Cortex of kidney (tissue), 1 donor: ENCODE data around the gene MPZL3.

Experiments used
- DNase-seq: peaks from one replicate; lab custom pipeline; 2025; lab: John Stamatoyannopoulos, UW

MPZL3 gene

GRCh38 chr11:118232659-118233058, 19.5 kb downstream of the MPZL3 start:
- DNase-seq, result no peak

GRCh38 chr11:118231461-118231860, 20.7 kb downstream of the MPZL3 start:
- no peak for DNase-seq

DNA sequence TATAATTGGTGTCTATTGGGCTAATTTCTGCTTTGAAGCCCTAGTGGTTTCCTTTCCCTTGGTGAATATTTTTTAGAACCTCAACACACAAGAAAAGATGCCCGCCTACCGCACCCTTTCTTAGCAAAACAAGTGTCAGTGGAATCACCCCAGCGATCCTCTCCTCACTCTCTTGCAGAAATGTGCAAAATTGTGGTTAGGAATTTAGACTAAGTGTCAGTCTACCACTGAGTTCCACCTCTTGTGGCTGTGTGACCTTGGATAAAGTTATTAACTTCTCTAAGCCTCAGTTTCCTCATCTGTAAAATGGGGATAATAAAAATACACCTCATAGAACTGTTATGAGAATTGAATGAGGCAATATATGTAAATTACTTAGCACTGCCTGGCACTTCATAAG, 22.1 kb downstream of the MPZL3 start:
- DNase-seq, result no peak

GRCh38 chr11:118229274-118229847, 22.8 kb downstream of the MPZL3 start:
- no peak for DNase-seq

GRCh38 chr11:118227865-118228785, 24.0 kb downstream of the MPZL3 start:
- no peak for DNase-seq

DNA sequence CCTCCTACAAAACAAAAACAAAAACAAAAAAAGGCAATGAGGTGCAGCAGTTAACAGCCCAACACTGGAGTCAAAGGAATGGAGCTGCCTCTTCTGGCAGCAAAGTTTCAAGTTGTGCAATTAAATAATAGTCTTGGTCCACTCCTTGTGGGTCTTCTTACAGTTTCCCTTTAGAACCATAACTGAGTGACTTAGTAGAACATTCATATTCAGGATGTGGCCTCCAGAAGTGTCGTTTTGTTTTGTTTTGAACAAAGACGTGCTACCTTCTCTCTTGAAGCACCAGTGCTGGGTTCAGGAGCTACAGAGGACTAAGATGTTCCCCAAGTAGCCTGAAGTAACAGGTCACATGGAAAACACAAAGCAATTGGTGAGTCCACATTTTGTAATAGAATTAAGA, 25.4 kb downstream of the MPZL3 start:
- DNase-seq, result no peak

DNA sequence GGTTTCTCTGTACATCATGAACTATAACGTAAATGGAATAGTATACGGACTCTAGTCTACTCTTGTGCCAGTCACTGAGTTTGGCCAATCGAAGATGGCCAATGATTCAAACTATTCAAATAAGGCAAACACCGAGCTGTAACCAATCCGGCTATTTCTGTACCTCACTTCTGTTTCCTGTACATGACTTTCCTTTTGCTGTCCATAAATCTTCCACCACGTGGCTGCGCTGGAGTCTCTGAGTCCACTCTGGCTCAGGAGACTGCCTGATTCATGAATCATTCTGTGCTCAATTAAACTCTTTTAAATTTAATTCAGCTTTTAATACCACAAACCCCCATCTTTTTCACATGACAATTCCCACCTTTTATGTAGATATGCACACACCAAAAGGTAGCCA, 25.9 kb downstream of the MPZL3 start:
- DNase-seq, result no peak

DNA sequence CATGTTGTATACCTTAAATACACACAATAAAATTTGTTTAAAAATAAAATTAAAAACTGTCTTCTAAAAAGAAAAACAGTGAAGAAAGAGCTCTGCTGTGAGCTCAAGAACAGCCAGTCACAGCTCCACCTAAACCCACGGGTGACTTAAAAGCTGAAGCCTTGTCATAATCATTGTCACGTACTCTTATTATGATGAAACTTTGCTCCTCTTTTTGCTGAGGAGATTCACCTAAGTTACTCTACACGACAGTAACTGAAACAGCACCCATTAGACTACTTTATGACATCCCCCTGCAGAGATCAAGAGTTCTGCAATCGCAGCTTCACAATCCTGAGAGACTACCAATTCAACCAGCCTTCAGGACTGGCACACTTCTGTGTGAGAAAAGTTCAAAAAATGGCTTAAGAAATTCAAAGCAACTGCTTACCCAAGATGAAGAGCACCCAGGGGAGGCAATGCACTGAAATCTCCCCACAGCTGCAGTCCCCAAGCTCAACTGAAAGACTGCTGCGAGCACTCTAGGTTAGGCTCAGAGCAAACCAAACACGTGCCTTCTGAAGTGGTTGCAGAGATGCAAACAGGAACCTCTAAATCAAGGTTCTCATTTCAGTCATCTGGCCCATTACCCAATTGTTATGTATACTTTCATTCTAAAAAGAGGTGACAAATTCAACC, 27.5 kb downstream of the MPZL3 start, which contains the start of gene JAML:
Gene JAML (minus strand): TSS at position 501 of the 678 bp plus-strand sequence. CDS start 10,145 bp downstream, outside the sequence.
- no peak for DNase-seq

DNA sequence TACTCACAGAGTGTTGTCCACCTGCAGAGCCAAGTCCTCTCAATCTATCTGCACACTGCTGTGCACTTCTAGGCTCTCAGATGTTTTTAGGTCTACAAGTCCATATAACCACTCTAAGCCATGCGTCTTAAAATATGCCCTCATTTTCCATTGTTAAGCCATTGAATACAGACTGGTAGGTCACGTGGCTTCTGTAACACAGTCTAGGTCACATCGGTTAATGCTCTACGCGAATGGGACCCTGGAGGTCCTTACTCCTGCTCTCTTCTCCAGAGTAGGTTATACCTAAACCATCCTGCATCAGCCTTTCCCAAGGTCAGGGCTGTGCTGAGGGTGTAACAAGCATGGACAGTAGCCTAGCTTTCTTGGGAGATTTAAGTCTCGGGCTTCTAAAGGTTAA, 28.2 kb downstream of the MPZL3 start:
- DNase-seq, result no peak

DNA sequence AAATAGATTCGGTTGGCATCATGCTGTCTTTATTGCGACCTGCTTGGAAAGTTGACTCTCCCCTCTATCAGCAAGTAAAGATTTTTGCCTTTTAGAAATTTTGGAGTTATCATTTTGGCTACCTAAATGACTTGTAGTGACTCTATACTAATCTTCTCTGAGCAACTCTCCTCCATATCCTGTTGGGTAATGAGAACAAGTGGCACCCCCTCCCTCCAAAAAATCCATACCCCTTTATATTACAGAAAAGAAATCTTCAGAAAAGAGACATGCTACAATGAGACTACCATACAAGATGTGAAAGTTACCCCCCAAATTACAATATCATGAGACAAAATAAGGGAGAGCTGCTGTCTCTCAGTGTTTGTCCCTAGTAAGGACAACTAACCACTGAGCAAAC, 28.6 kb downstream of the MPZL3 start:
- no peak for DNase-seq

GRCh38 chr11:118222437-118222836, 29.7 kb downstream of the MPZL3 start:
- no peak for DNase-seq

DNA sequence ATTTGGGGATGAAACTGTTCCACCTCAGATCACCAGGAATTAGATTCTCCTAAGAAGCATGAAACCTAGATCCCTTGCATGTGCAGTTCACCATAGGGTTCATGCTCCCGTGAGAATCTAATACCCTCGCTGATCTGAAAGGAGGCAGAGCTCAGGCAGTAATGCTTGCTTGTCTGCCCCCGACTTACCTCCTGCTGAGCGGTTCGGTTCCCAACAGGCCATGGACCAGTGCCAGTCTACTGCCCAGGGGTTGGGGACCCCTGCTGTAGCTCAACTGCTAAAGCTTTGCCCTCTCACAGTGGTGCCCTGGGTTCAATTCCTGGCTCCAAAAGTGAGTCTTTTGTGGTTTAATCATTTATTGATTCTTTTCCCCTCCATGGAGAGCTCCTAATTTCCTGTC, 30.7 kb downstream of the MPZL3 start:
- DNase-seq, result no peak

DNA sequence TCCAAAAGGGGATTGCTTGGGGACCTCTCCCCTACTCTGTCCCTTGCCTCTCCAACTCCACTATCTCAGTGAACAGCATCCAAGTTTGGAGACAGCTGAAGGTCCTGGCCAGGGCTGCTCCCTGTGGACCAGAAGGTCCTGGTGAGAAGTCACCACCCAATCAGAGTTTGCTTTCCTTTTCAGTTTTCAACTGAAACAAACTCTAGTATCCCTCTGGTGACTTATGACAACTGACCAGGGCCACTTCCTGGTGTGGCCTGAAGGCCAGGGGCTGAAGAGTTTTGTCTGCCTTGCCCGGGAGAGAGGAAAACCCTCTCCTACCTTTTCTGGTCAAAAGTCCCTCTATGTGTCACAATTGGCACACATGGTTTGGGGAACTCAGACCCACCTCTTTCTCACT, 32.4 kb downstream of the MPZL3 start:
- no peak for DNase-seq

GRCh38 chr11:118219244-118219643, 32.9 kb downstream of the MPZL3 start:
- DNase-seq, result no peak

DNA sequence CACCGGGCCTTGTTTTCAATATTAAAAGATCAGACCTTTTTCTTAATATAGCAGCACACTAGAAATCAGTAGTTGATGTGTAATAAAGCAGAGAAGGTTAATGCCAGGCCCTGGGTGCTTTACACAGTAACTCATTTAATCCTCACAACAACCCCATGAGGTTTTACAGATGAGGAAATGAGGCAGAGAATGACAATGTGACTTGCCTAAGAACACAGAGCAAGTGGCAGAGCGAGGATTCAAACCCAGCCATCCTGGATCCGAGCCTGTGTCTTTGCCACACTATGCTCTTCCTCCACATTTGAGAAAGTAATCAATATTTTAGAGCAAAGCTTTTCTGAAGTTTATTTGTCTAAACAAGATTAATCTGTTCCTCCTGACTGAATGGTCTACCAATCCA, 34.6 kb downstream of the MPZL3 start:
- no peak for DNase-seq

GRCh38 chr11:118216621-118217481, 35.3 kb downstream of the MPZL3 start:
- no peak for DNase-seq

GRCh38 chr11:118215765-118216164, 36.4 kb downstream of the MPZL3 start:
- DNase-seq, result no peak

- DNase-seq, result no peak
These were observed 36.9 kb downstream of the MPZL3 start for GRCh38 chr11:118215262-118215661.

DNA sequence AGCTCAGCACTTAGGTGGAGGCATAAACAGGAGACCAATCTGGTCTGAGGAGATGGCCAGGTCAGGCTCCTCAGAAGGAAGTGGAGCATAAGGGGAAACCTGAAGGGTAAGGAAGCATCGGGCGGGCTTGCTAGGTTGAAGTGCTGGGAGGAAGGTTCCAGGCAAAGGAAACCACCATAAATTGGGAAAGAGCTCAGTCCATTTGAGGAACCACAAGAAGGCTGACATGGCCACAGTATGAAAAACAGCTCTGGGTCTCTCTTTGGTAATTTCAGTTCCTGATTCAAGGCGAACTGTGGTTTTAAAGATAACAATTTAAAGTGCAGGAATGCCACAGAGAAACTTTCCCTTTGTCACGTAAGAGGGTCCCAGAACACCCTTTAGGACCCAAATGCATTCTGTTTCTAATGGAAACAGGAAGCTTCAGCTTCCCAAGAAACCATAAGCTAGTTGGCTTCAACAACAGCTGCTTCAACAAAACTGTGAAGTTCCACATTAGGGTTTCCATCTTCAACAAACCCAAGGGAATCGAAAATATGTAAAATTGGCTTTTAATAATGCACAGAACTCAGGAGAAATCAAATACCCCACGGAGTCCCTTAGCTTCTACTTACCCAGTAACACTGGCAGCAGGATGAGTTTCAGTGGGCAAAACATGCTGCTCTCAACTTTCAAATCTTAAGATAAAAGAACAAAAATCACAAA, 37.8 kb downstream of the MPZL3 start:
- no peak for DNase-seq

DNA sequence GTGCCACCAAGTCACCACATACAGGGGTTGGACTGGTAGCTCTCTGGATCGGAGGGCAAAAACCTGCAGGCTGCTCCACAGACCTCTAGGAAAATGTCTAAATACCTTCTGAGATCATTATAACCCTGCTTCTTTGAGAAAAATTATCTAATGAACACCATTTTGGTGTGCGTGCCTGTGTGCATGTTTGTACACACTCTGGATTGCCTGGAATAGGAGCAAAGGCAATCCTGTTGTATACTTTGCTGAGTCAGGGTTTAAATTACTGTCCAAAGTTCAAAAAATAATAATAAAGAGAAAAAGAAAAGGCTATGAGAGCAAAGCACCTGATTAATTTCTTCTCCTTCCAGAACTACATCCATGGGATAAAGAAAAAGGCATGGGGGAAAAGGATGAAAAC, 38.4 kb downstream of the MPZL3 start:
- no peak for DNase-seq

DNA sequence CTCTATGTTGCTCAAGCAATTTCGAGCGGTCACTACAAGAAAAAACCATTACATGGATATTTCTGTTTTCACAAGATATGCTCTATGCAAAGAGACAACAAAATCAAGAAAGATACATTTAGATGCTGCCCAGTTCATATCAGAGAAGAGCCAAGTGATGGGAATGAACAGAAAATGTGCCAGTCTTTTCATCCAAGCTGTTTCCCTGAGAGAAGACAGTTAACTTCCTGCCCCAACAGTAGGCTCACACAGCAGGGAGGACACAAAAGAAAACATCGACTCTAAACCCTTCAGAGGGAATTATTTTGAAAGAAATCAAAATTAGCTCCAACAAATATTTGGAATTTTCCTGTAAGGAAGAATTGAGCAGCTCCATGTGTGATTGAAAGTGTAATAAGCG, 39.0 kb downstream of the MPZL3 start:
- no peak for DNase-seq
